ENCODE results near the gene BORCS5.
"Not testable (repeated sequence)": the region's sequence is repeated elsewhere in the genome, so short reads cannot be mapped to it uniquely, and the experiment has no call there.

Gene BORCS5

GRCh38 chr12:12467264-12467663, 110.4 kb downstream of the BORCS5 start:
- no peak for DNase-seq

- no peak for DNase-seq
Observed at GRCh38 chr12:12467688-12468261, 110.9 kb downstream of the BORCS5 start.

- no peak for DNase-seq
Observed at GRCh38 chr12:12468575-12468974, 111.7 kb downstream of the BORCS5 start.

GRCh38 chr12:12469386-12469785, 112.5 kb downstream of the BORCS5 start:
- no peak for DNase-seq

GRCh38 chr12:12470751-12471306, 114.0 kb downstream of the BORCS5 start:
- DNase-seq = no peak

- not testable (repeated sequence) for DNase-seq
Observed at GRCh38 chr12:12471982-12472961, 115.4 kb downstream of the BORCS5 start.

GRCh38 chr12:12473223-12473622, 116.3 kb downstream of the BORCS5 start:
- no peak for DNase-seq

GRCh38 chr12:12474471-12474928, 117.6 kb downstream of the BORCS5 start:
- peak; percentile 53 for DNase-seq

GRCh38 chr12:12474931-12475795, 118.3 kb downstream of the BORCS5 start:
- peak; percentile 47 for DNase-seq

GRCh38 chr12:12476857-12477531, 120.1 kb downstream of the BORCS5 start:
- DNase-seq = no peak

GRCh38 chr12:12477532-12477890, 120.6 kb downstream of the BORCS5 start:
- DNase-seq = no peak

- no peak for DNase-seq
Observed at GRCh38 chr12:12480074-12480473, 123.2 kb downstream of the BORCS5 start.

- DNase-seq = no peak
Observed at GRCh38 chr12:12481631-12482030, 124.8 kb downstream of the BORCS5 start.

GRCh38 chr12:12482150-12482761, 125.4 kb downstream of the BORCS5 start:
- no peak for DNase-seq

GRCh38 chr12:12482959-12483358, 126.1 kb downstream of the BORCS5 start:
- no peak for DNase-seq

- DNase-seq = no peak
Observed at GRCh38 chr12:12483438-12483837, 126.6 kb downstream of the BORCS5 start.

GRCh38 chr12:12486661-12487240, 129.9 kb downstream of the BORCS5 start:
- DNase-seq = no peak

- no peak for DNase-seq
Observed at GRCh38 chr12:12487490-12487889, 130.6 kb downstream of the BORCS5 start.

GRCh38 chr12:12488296-12488695, 131.4 kb downstream of the BORCS5 start:
- DNase-seq = no peak

GRCh38 chr12:12488823-12489550, 132.1 kb downstream of the BORCS5 start:
- no peak for DNase-seq

GRCh38 chr12:12491606-12492005, 134.7 kb downstream of the BORCS5 start:
- no peak for DNase-seq

All from activated CD4-positive, CD25-positive, alpha-beta regulatory T cell treated with anti-CD3 and anti-CD28 coated beads, Interleukin-2, amount 50 U/mL, for 72 hours (primary cell).